Hepatocyte (in vitro differentiated cells): ENCODE results near the gene SLC6A17. TPM values are rescaled to one million over a fixed set of nuclear protein-coding genes. Genes with fewer than 3 reads are reported as not detected.

Source experiments
- DNase-seq: peaks from one replicate; pipeline ENCODE4 v3.0.0-alpha.2; 2016; ENCODE audit warnings: low spot score
- H2AFZ ChIP-seq: fragments of 200-600 bp; sonication (generic); 2 replicates; pipeline ENCODE4 v1.6.0; 2016; ENCODE audit warnings: antibody characterized with exemption, mild to moderate bottlenecking
- H3K27ac ChIP-seq: fragments of 200-600 bp; sonication (generic); 2 replicates; pipeline ENCODE4 v1.5.1; 2016; ENCODE audit warnings: mild to moderate bottlenecking
- H3K27me3 ChIP-seq: fragments of 200-600 bp; sonication (generic); 2 replicates; pipeline ENCODE4 v1.6.1; 2016
- H3K36me3 ChIP-seq: fragments of 200-600 bp; sonication (generic); replicated peaks from 2 replicates; pipeline ENCODE4 v1.5.1; 2016; ENCODE audit warnings: low read depth; ENCODE audit not compliant: insufficient read depth
- H3K4me1 ChIP-seq: fragments of 200-600 bp; sonication (generic); 2 replicates; pipeline ENCODE4 v1.5.1; 2016; ENCODE audit warnings: mild to moderate bottlenecking, moderate library complexity; ENCODE audit not compliant: insufficient read depth
- H3K4me2 ChIP-seq: fragments of 200-600 bp; sonication (generic); 2 replicates; pipeline ENCODE4 v1.6.0; 2016
- H3K4me3 ChIP-seq: fragments of 200-600 bp; sonication (generic); 2 replicates; pipeline ENCODE4 v1.5.1; 2016; ENCODE audit warnings: mild to moderate bottlenecking
- H3K79me2 ChIP-seq: fragments of 200-600 bp; sonication (generic); 2 replicates; pipeline ENCODE4 v1.6.0; 2017; ENCODE audit warnings: mild to moderate bottlenecking
- H3K9me2 ChIP-seq: fragments of 200-600 bp; sonication (generic); replicated peaks from 2 replicates; pipeline ENCODE4 v1.6.0; 2017; ENCODE audit warnings: mild to moderate bottlenecking; ENCODE audit not compliant: insufficient read depth
- H3K9me3 ChIP-seq: fragments of 200-600 bp; sonication (generic); 2 replicates; pipeline ENCODE4 v1.5.1; 2016; ENCODE audit warnings: low read depth, mild to moderate bottlenecking
- H4K20me1 ChIP-seq: fragments of 200-600 bp; sonication (generic); 2 replicates; pipeline ENCODE4 v1.6.0; 2016; ENCODE audit warnings: mild to moderate bottlenecking; ENCODE audit not compliant: insufficient read depth, poor library complexity, severe bottlenecking
- CTCF ChIP-seq: fragments of 200-600 bp; sonication (generic); IDR thresholded peaks from 2 replicates; pipeline ENCODE4 v1.5.1; 2016; ENCODE audit warnings: antibody characterized with exemption, mild to moderate bottlenecking; ENCODE audit not compliant: poor library complexity
- EZH2 ChIP-seq: fragments of 200-600 bp; sonication (generic); IDR thresholded peaks from 2 replicates; pipeline ENCODE4 v1.6.1; 2016; ENCODE audit warnings: antibody characterized with exemption, mild to moderate bottlenecking, borderline replicate concordance
- EZH2phosphoT487 ChIP-seq: fragments of 200-600 bp; sonication (generic); IDR thresholded peaks from one replicate; pipeline ENCODE4 v1.6.1; 2018; ENCODE audit warnings: antibody characterized with exemption, mild to moderate bottlenecking, low read depth, moderate library complexity; ENCODE audit not compliant: unreplicated experiment, severe bottlenecking
- WGBS: methylation state at CpG from one replicate; pipeline ENCODE4 v1.1.6; 2016; ENCODE audit warnings: low lambda C conversion rate; ENCODE audit errors: missing lambda C conversion rate; 5-methylcytosine and 5-hydroxymethylcytosine counted together
- polyA plus RNA-seq: library from polyadenylated mRNA; unstranded; fragments of >200 nt; fragmentation: Nextera tagmentation; extraction: Ambion mirVana; gene quantifications from 2 replicates; pipeline ENCODE4 v1.2.1, GENCODE V29; 2016
- total RNA-seq: library from RNA; depleted of rRNA; stranded (reverse); fragments of >200 nt; gene quantifications from 2 replicates; pipeline ENCODE4 v1.2.3, GENCODE V29; 2014

SLC6A17 gene
- total and polyA plus RNA-seq, 2 experiments from 2014 or later, result 0.36 to 0.63 TPM

GRCh38 chr1:110166861-110167260 lies 16.6 kb downstream of the SLC6A17 start:
- Histone ChIP-seq H3K27me3 (no peaks in the 10 kb centered on the region), H3K4me3 (no peak overlapping the region), H3K36me3 (no peaks in the 10 kb centered on the region), H3K9me3 (no peaks in the 10 kb centered on the region), H2AFZ (no peak overlapping the region), H4K20me1 (no peaks in the 10 kb centered on the region), H3K4me1 (no peaks in the 10 kb centered on the region), H3K27ac (no peak overlapping the region), H3K4me2 (no peak overlapping the region), H3K9me2 (no peaks in the 10 kb centered on the region), H3K79me2 (no peaks in the 10 kb centered on the region)
- 92% methylated on average over 10 of the region's 11 CpGs for WGBS
- DNase-seq, result no peak
- TF ChIP-seq CTCF, result no peak
- no peak for TF ChIP-seq EZH2
- TF ChIP-seq EZH2phosphoT487, result no peak

DNA sequence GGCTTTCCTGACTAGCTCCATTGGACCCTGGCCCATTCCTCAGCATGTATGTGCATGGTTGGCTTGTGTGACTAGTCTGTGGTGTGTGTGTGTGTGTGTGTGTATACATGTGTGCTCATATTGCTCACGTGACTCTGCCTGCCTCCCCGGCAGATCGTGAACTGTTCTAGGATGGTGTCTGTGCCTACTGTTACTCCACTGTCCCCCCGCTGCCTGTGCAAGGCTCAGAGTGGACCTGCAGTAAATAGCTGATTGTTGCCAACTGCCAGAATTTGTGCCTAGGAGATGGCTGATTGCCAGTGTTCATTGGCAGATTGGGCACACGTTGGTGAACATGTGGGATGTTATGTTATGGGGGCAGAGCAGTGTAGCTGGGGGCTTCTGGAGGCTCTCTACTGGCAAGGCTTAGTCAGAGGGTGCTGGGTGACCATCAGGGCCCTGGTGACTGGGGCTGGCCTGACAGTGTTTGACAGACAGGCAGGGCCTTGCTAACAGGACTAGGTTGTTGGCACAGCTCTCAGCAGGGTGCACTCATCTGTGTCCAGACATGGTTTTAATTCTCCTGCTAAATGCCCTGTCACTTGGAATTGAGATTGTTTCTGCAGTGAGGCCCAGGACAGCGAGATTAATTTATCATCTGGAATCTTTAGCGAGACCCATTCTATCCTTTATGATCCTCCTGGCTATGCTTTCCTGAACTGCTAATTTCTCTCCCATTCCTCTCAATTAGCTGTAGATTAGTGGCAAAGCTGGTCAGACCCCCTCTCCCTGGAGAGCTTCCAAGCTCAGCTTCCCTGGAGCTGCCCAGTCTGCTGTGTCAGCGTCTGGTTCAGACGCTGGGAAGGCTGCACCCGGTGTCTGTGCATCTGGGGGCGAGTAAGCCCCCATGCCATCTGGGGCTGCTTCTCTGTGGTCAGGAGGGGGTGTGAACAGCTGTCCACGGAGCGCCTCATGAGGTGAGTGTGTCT lies 20.8 kb downstream of the SLC6A17 start:
- Histone ChIP-seq H3K27ac (no peak overlapping the region), H3K79me2 (no peaks in the 10 kb centered on the region), H3K9me2 (no peaks in the 10 kb centered on the region), H2AFZ (no peak overlapping the region), H4K20me1 (no peaks in the 10 kb centered on the region), H3K36me3 (no peaks in the 10 kb centered on the region), H3K4me3 (no peak overlapping the region), H3K27me3 (no peaks in the 10 kb centered on the region), H3K4me1 (no peaks in the 10 kb centered on the region), H3K4me2 (no peak overlapping the region), H3K9me3 (no peaks in the 10 kb centered on the region)
- no peak for DNase-seq
- TF ChIP-seq EZH2 (no peak), CTCF (no peak), EZH2phosphoT487 (no peak)
- WGBS, result 60% methylated on average over 13 of the region's 13 CpGs

GRCh38 chr1:110172001-110172400 lies 21.7 kb downstream of the SLC6A17 start:
- WGBS, result 90% methylated on average over 10 of the region's 10 CpGs
- DNase-seq, result no peak
- H3K27me3 ChIP-seq, result no peaks in the 10 kb centered on the region
- H4K20me1 ChIP-seq, result no peaks in the 10 kb centered on the region
- no peak overlapping the region for H3K27ac ChIP-seq
- no peaks in the 10 kb centered on the region for H3K36me3 ChIP-seq
- no peak overlapping the region for H3K4me3 ChIP-seq
- H3K4me1 ChIP-seq, result no peaks in the 10 kb centered on the region
- no peak overlapping the region for H2AFZ ChIP-seq
- no peaks in the 10 kb centered on the region for H3K9me2 ChIP-seq
- TF ChIP-seq CTCF (no peak), EZH2 (no peak), EZH2phosphoT487 (no peak)
- H3K9me3 ChIP-seq, result no peaks in the 10 kb centered on the region
- H3K4me2 ChIP-seq, result no peak overlapping the region
- no peaks in the 10 kb centered on the region for H3K79me2 ChIP-seq
